Measurements from ENCODE around the gene NR4A1.

- TF ChIP-seq CTCF (IDR thresholded peaks at IDR 0.05; ENCODE audit: low read length) (no peak), EZH2 (optimal IDR thresholded peaks at IDR 0.05; ENCODE audit: low read depth, low read length) (no peak), EZH2phosphoT487 (IDR thresholded peaks at IDR 0.05; ENCODE audit: low read length) (no peak)
Measured at GRCh38 chr12:52084491-52085231, 33.4 kb downstream of the NR4A1 start.
